SW480 (cell line): Measurements from ENCODE around the gene ERCC1.

ENCODE experiments used
- DNase-seq: peaks from one replicate; pipeline ENCODE4 v3.0.0-alpha.2; 2016; ENCODE audit warnings: low spot score

ERCC1 gene

DNA sequence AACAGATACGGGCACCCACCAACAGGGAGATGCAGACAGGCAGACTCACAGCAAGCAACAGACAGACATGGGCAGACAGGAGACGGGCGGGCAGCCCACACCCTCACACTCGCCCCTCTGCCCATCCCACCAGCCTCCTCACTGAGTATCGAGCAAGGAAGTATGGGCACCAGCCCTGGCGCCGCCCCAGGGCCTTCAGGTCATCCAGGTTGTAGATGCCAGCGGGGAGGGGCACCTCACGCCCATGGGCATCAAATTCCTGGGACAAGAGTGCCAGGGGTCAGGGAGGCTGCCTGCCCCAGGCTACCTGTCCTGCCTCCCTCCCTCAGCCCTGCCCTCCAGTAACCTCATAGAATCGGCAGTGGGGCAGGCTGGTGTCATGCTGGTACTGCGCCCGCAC, 59.0 kb downstream of the ERCC1 start:
- no peak for DNase-seq

DNA sequence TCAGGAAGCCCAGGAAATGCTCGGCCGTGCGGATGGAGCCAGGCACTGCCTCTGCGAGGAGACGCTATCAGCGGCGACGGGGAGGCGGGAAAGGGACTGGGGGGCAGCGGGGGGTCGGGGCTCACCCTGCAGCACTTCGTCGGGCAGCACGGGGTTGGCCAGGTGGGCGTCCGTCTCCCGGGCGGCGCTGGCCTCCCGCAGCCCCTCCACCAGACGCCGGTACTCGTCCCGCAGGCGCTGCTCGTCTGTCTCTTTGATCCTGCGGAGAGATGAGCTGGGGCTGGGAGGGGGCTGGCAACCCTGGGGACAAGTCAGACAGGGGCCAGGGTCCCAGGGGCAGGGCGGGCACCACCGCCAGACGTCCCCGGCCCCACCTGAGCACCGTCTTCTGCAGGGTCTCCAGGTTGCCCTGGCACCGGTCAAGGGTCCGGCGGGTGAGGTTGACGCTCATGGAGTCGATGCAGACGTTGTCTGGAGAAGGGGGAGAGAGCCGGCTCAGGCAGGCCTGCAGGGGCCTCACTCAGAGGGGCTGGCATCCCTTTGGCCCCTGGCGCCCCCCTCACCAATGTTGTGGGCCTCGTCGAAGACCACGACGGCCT, 59.8 kb downstream of the ERCC1 start:
- DNase-seq, result no peak

DNA sequence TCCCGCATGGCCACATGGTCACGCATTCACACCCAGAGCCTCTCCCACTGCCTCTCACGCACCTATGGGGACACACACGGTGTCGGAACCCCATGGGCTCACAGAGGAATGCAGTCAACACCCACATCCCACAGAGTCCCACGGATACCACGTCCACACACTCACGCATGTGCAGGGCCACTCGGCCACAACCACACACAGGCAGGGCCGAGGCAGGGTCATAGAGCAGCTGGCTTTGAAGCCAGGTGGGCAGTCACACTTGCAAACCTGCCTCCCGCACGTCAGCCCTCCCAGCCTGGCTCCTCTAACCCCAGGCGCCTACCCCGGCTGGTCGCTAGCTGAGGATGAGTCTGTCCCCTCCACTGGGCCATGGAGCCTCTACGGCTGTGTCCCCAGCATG, 61.4 kb downstream of the ERCC1 start:
- DNase-seq, result no peak

DNA sequence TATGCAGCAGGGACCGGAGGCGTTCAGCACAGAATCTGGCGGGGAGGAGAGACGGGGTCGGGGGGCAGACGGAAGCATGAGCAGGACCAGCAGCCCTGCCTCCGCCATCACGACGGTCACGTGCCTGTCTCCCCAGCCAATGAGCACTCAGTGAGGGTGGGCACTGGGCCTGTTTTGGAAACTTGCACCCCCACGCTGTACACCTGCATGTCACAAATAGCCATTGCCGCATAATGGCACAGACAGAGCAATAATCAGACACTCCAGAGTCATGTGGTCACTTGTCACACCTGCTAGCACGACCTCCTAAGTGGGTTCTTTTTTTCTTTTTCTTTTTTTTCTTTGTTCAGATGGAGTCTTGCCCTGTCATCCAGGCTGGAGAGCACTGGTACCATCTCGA, 62.1 kb downstream of the ERCC1 start:
- no peak for DNase-seq

DNA sequence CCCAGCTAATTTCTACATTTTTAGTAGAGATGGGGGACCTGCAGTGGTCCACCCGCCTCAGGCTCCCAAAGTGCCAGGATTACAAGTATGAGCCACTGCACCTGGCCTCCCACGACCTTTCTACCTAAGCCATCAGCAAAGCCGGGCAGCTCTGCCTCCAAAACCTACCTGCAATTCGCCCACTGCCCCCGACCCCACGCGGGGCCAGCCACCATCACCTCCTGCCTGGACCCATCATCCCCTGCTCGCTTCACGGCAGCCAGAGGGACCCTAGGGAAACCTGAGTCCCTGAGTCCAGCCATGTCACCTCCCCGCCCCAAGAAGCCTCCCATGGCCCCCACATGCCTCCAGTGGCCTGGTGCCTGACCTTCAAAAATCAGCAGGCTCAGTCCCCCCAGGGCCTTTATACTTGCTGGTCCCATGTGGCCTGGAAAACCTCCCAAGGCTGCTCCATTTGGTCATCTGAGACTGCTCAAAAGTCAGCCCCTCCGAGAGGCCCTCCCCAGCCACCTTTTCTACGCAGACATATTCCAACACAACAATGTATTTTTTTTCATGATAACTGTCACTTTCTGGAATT, 65.4 kb downstream of the ERCC1 start:
- DNase-seq, result no peak

DNA sequence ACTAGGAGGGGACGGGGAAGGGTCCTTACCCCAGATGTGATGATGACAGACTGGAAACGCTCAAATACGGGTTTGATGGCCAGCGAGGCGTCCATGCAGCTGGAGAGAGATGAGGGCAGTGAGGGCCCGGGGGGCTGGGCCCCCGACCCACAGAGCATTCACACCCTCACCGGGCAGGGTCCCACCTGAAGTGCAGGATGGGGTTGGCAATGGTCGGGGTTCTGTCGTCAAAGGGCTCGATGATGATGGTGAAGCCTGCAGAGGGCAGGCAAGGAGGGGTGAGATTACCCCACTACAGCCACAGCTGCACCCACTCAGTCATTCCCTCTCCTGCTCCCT, 66.3 kb downstream of the ERCC1 start:
- no peak for DNase-seq
